ENCODE measurements around the gene SYCP1.
"Not testable (repeated sequence)": the region's sequence is repeated elsewhere in the genome, so short reads cannot be mapped to it uniquely, and the experiment has no call there.

Gene SYCP1

GRCh38 chr1:114982251-114982650 lies 127.6 kb downstream of the SYCP1 start:
- DNase-seq, result no peak

GRCh38 chr1:114986286-114986685 lies 131.6 kb downstream of the SYCP1 start:
- DNase-seq, result no peak

- DNase-seq, result no peak
Measured at GRCh38 chr1:114988095-114988494, 133.4 kb downstream of the SYCP1 start.

- DNase-seq, result no peak
Measured at GRCh38 chr1:114997510-114998289, 143.0 kb downstream of the SYCP1 start.

GRCh38 chr1:115006191-115006590 lies 151.5 kb downstream of the SYCP1 start:
- no peak for DNase-seq

GRCh38 chr1:115012006-115012405 lies 157.3 kb downstream of the SYCP1 start:
- DNase-seq, result no peak

- no peak for DNase-seq
Measured at GRCh38 chr1:115012434-115012833, 157.8 kb downstream of the SYCP1 start.

- DNase-seq, result no peak
Measured at GRCh38 chr1:115013792-115014191, 159.1 kb downstream of the SYCP1 start.

GRCh38 chr1:115019549-115019948 lies 164.9 kb downstream of the SYCP1 start:
- not testable (repeated sequence) for DNase-seq

GRCh38 chr1:115021145-115021544 lies 166.5 kb downstream of the SYCP1 start:
- DNase-seq, result no peak

- no peak for DNase-seq
Measured at GRCh38 chr1:115023593-115023992, 168.9 kb downstream of the SYCP1 start.

GRCh38 chr1:115029526-115029925 lies 174.9 kb downstream of the SYCP1 start, which contains the start of gene TSHB:
Gene TSHB, plus strand, starts transcription at chr1:115029826. Its CDS starts 3,537 bp downstream, at chr1:115033363.
- DNase-seq, result no peak

- no peak for DNase-seq
Measured at GRCh38 chr1:115031595-115031994, 176.9 kb downstream of the SYCP1 start.

- DNase-seq, result no peak
Measured at GRCh38 chr1:115035652-115036051, 181.0 kb downstream of the SYCP1 start.

GRCh38 chr1:115036814-115037507 lies 182.3 kb downstream of the SYCP1 start:
- DNase-seq, result no peak

- no peak for DNase-seq
Measured at GRCh38 chr1:115040501-115040900, 185.8 kb downstream of the SYCP1 start.

GRCh38 chr1:115041654-115042053 lies 187.0 kb downstream of the SYCP1 start:
- DNase-seq, result no peak

Data from suppressor macrophage treated with lipopolysaccharide for 4 hours (primary cell).